HepG2 (cell line): ENCODE data around the gene WDR13.

Source experiments
- HOXA7 ChIP-seq: sonication (generic); formaldehyde crosslinking; IDR thresholded peaks from 2 replicates; pipeline ENCODE4 v1.8.1; 2022; ENCODE audit warnings: mild to moderate bottlenecking, missing genetic modification reagents, moderate library complexity
- ZBTB43 ChIP-seq: sonication (generic); formaldehyde crosslinking; conservative IDR thresholded peaks from 2 replicates; pipeline ENCODE4 v1.4.0; 2020; ENCODE audit warnings: missing genetic modification reagents
- ZNF207 ChIP-seq: fragments of 450-650 bp; IDR thresholded peaks from 2 replicates; pipeline ENCODE4 v1.6.1; 2016; ENCODE audit warnings: antibody characterized with exemption, borderline replicate concordance
- ZNF768 ChIP-seq: sonication (generic); formaldehyde crosslinking; IDR thresholded peaks from 2 replicates; pipeline ENCODE4 v1.4.0; 2020; ENCODE audit warnings: missing genetic modification reagents
- TF ChIP-seq, protein P1 (sequence below): sonication (generic); formaldehyde crosslinking; IDR thresholded peaks from 2 replicates; pipeline ENCODE4 v1.5.0; 2020; ENCODE audit warnings: missing genetic modification reagents, mild to moderate bottlenecking, borderline replicate concordance

GRCh38 chrX:48574270-48575266 lies 22.7 kb upstream of the WDR13 start, which contains the start of gene RBM3:
- TF ChIP-seq HOXA7 (CRISPR knock-in tag) (no peak), ZNF207 (no peak), ZNF768 (CRISPR knock-in tag) (no peak), ZBTB43 (CRISPR knock-in tag) (no peak; the same call in 1 of the 2 replicates)
- TF ChIP-seq, protein P1, sequence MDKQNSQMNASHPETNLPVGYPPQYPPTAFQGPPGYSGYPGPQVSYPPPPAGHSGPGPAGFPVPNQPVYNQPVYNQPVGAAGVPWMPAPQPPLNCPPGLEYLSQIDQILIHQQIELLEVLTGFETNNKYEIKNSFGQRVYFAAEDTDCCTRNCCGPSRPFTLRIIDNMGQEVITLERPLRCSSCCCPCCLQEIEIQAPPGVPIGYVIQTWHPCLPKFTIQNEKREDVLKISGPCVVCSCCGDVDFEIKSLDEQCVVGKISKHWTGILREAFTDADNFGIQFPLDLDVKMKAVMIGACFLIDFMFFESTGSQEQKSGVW = no peak
